AG09309 (cell line): ENCODE results near the gene ISCA2.

Experiments used
- DNase-seq: peaks from one replicate; pipeline ENCODE4 v3.0.0-alpha.2; 2010; ENCODE audit warnings: low read depth
- H3K4me3 ChIP-seq: 2 replicates; pipeline ENCODE4 v1.5.1; 2011; ENCODE audit warnings: mild to moderate bottlenecking, low read depth, low read length, moderate library complexity; ENCODE audit not compliant: control insufficient read depth
- TF ChIP-seq, protein P1 (sequence below): IDR thresholded peaks from 2 replicates; pipeline ENCODE4 v1.5.1; 2011; ENCODE audit warnings: mild to moderate bottlenecking, low read depth, low read length, inconsistent platforms; ENCODE audit not compliant: insufficient read depth, control insufficient read depth; ENCODE audit errors: missing control alignments

Gene ISCA2

DNA sequence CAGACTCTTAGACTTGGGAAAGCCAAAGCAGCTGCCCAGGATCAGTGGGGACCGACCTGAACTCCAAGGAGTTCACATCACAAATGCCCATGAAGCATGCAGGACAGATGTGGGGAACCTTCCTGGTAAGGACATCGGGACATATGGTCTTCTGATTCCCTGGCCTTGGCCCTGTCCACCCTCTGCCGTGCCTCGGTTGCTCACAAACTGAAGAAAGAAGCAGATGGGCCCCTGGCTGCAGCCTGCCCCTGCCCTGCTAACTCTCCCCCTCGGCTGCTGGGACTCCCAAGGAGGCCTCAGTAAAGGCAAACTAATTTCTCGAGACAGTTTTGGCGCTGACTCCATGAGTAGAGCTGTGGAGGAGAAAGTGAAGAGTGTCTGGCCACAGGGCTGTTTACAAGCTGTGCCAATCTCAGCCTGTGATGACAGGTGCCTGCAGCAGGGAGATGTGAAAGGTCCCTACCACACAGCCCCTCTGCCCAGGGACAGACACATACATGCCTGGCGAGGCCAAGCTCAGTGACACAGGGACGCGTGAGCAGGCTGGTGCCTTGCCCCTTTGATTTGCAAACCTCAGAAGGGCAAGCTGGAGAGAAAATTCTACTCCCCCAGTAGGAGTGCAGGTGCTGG, 48.6 kb downstream of the ISCA2 start:
- H3K4me3 ChIP-seq = no peak overlapping the region
- no peak for DNase-seq
- TF ChIP-seq, protein P1, sequence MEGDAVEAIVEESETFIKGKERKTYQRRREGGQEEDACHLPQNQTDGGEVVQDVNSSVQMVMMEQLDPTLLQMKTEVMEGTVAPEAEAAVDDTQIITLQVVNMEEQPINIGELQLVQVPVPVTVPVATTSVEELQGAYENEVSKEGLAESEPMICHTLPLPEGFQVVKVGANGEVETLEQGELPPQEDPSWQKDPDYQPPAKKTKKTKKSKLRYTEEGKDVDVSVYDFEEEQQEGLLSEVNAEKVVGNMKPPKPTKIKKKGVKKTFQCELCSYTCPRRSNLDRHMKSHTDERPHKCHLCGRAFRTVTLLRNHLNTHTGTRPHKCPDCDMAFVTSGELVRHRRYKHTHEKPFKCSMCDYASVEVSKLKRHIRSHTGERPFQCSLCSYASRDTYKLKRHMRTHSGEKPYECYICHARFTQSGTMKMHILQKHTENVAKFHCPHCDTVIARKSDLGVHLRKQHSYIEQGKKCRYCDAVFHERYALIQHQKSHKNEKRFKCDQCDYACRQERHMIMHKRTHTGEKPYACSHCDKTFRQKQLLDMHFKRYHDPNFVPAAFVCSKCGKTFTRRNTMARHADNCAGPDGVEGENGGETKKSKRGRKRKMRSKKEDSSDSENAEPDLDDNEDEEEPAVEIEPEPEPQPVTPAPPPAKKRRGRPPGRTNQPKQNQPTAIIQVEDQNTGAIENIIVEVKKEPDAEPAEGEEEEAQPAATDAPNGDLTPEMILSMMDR = no peak

DNA sequence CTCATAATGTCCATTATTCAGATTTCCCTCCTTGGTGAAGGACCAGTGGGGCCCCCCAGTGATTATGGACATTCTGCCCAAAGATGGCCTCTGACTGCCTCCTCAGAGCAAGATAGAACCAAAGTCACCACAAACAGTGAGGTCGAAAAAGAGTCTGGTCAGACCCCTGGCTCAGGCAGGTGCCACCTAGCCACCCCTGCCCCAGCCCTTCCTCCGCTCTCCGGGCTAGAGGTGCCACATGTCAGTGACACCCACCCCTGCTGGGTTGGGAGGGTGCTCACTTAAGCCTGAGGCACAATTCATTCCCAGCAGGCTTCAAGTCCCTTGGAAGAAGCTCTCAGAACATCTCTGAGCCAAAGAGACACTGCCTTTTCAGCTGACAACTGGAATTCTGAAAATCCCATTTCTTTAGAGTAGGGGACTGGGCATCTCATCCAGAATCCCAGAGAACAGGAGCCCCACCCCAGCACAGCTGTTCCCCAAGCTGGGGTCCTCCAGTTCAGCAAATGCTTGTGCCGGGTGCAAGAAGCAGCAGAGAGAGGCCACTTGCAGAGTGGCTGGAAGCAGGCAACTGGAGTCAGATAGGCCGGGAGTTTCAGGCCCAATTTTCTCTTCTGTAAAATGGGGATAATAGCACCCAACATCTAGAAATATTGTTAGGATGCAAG, 50.3 kb downstream of the ISCA2 start:
- no peak overlapping the region for H3K4me3 ChIP-seq
- no peak for DNase-seq
- TF ChIP-seq, protein P1 = no peak

DNA sequence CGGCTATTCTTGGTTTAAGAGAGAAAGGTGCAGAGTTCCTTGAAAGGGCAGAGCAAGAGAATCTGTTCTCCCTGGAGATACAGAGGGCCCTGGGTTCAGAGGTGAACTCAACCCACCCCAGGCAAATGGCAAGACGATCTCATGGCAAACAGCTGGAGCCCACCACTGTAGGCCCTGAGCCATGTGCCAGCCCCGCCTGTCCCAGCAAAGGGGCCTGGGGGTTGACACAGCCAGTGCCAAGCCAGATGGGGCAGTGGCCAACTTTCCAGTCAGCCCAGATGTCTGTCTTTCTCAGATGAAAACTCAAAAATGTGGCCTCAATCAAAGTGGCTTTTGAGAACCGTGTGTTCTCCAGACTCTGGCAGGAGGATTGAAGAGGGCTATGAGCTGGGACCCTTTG, 51.8 kb downstream of the ISCA2 start:
- no peak overlapping the region for H3K4me3 ChIP-seq
- TF ChIP-seq, protein P1 = no peak
- DNase-seq = no peak

DNA sequence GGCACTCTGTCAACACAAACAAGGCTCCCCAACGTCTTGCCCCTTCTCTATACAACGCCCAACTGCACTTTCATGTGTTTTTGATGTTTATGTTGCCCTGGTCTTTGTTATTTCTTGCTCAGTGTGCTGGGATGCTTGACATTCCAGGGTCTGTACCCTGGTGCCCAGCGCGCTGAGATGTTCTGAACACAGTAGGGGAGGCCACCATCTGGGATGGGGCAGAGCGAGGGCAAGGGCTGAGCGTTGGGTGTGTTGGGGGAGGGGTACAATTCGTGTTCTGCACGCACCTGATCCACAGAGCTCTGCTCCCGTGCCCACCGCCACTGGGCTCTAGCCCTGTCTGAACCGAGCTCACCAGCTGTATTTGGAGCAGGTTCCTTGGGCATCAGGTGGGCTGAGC, 52.9 kb downstream of the ISCA2 start:
- DNase-seq = no peak

More for the DNA sequence above, 52.9 kb downstream of the ISCA2 start:
- TF ChIP-seq, protein P1 = no peak
- no peak overlapping the region for H3K4me3 ChIP-seq
